K562 (cell line): ENCODE measurements around the gene CHST15.

Source experiments
- CAMTA2 ChIP-seq: fragments of 250-450 bp; sonication (Bioruptor Pico); conservative IDR thresholded peaks from 2 replicates; pipeline ENCODE4 v1.5.1; 2022
- CTCF ChIP-seq, 3 experiments: IDR thresholded peaks in 2 of 3; conservative IDR thresholded peaks in 1 of 3; 2 replicates each; pipeline ENCODE4 v1.5.1; 2011 to 2012; ENCODE audit warnings: low read length in 3 of 3, mild to moderate bottlenecking in 3 of 3, control low read depth in 2 of 3, improper control_type of control experiment in 1 of 3, inconsistent platforms in 1 of 3, low read depth in 1 of 3, mixed read lengths in 1 of 3, moderate library complexity in 1 of 3; ENCODE audit not compliant: insufficient read depth in 2 of 3
- E4F1 ChIP-seq: fragments of 250-450 bp; sonication (Bioruptor Pico); IDR thresholded peaks from 2 replicates; pipeline ENCODE4 v1.5.0; 2021; ENCODE audit warnings: mild to moderate bottlenecking, borderline replicate concordance
- EZH2 ChIP-seq: IDR thresholded peaks from 2 replicates; pipeline ENCODE4 v1.6.1; 2012; ENCODE audit warnings: low read depth, mild to moderate bottlenecking, inconsistent platforms, low read length, borderline replicate concordance
- KAT8 ChIP-seq: fragments of 450-650 bp; IDR thresholded peaks from 2 replicates; pipeline ENCODE4 v1.6.1; 2016; ENCODE audit warnings: low read depth, mild to moderate bottlenecking
- KLF13 ChIP-seq: fragments of 450-650 bp; IDR thresholded peaks from 2 replicates; pipeline ENCODE4 v1.6.1; 2016; ENCODE audit warnings: missing genetic modification characterization, low read depth, mild to moderate bottlenecking, missing compliant biosample characterization, moderate library complexity, borderline replicate concordance
- MAZ ChIP-seq, 2 experiments: fragments of 450-650 bp in 1 of 2; sonication (generic) in 1 of 2; formaldehyde crosslinking; IDR thresholded peaks in 1 of 2; conservative IDR thresholded peaks in 1 of 2; 2 replicates each; pipeline versions ENCODE4 v1.4.0 to v1.5.0; 2020; ENCODE audit warnings: mild to moderate bottlenecking in 1 of 2, missing genetic modification reagents in 1 of 2
- MCM7 ChIP-seq, 2 experiments: fragments of 450-650 bp; IDR thresholded peaks; 2 replicates each; pipeline ENCODE4 v1.6.1; 2016 to 2018
- MLX ChIP-seq, 2 experiments: fragments of 450-650 bp in 1 of 2; sonication (generic) in 1 of 2; formaldehyde crosslinking; conservative IDR thresholded peaks; 2 replicates each; pipeline versions ENCODE4 v1.4.0 to v1.8.1; 2020 to 2022; ENCODE audit warnings: mild to moderate bottlenecking in 1 of 2, missing genetic modification reagents in 1 of 2
- PATZ1 ChIP-seq: fragments of 250-450 bp; sonication (Bioruptor Pico); IDR thresholded peaks from 2 replicates; pipeline ENCODE4 v1.5.0; 2020; ENCODE audit warnings: mild to moderate bottlenecking, borderline replicate concordance
- POLR2A ChIP-seq: fragments of 450-650 bp; conservative IDR thresholded peaks from 2 replicates; pipeline ENCODE4 v1.6.1; 2016
- ZNF280B ChIP-seq: fragments of 250-450 bp; sonication (Bioruptor Pico); IDR thresholded peaks from 2 replicates; pipeline ENCODE4 v1.5.1; 2021; ENCODE audit warnings: mild to moderate bottlenecking
- ZNF324 ChIP-seq: fragments of 250-450 bp; sonication (Bioruptor Pico); IDR thresholded peaks from 2 replicates; pipeline ENCODE4 v1.4.0; 2020; ENCODE audit warnings: mild to moderate bottlenecking

- TF ChIP-seq PATZ1 (no peak), ZNF324 (CRISPR knock-in tag) (no peak), POLR2A (no peak), CTCF (IDR thresholded peaks at IDR 0.05 in 2 of 3, conservative IDR thresholded peaks at IDR 0.05 in 1 of 3; ENCODE audit: insufficient read depth in 2 of 3, low read depth in 1 of 3, low read length in 3 of 3) (no peak), KLF13 (no peak), MLX (CRISPR knock-in tag; conservative IDR thresholded peaks at IDR 0.05) (no peak), ZNF280B (CRISPR knock-in tag) (no peak), KAT8 (no peak), MAZ (CRISPR knock-in tag; conservative IDR thresholded peaks at IDR 0.05 in 1 of 2, IDR thresholded peaks at IDR 0.05 in 1 of 2) (no peak), MCM7 (IDR thresholded peaks at IDR 0.05) (no peak), E4F1 (CRISPR knock-in tag) (no peak), EZH2 (no peak), CAMTA2 (no peak)
Observed at GRCh38 chr10:124032087-124032935, 61.1 kb downstream of the CHST15 start.
